HG02884 (cell line): ENCODE data around the gene OR51D1.
A peak's percentile ranks its signal among the peaks of the same experiment; 100 is the strongest.

Source experiments
- ATAC-seq: cut with Tn5 transposase; IDR thresholded peaks from one replicate; pipeline ENCODE4 v1.9.1; 2021; ENCODE audit warnings: mild to moderate bottlenecking, moderate library complexity; ENCODE audit not compliant: unreplicated experiment

Gene OR51D1, protein sequence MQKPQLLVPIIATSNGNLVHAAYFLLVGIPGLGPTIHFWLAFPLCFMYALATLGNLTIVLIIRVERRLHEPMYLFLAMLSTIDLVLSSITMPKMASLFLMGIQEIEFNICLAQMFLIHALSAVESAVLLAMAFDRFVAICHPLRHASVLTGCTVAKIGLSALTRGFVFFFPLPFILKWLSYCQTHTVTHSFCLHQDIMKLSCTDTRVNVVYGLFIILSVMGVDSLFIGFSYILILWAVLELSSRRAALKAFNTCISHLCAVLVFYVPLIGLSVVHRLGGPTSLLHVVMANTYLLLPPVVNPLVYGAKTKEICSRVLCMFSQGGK

DNA sequence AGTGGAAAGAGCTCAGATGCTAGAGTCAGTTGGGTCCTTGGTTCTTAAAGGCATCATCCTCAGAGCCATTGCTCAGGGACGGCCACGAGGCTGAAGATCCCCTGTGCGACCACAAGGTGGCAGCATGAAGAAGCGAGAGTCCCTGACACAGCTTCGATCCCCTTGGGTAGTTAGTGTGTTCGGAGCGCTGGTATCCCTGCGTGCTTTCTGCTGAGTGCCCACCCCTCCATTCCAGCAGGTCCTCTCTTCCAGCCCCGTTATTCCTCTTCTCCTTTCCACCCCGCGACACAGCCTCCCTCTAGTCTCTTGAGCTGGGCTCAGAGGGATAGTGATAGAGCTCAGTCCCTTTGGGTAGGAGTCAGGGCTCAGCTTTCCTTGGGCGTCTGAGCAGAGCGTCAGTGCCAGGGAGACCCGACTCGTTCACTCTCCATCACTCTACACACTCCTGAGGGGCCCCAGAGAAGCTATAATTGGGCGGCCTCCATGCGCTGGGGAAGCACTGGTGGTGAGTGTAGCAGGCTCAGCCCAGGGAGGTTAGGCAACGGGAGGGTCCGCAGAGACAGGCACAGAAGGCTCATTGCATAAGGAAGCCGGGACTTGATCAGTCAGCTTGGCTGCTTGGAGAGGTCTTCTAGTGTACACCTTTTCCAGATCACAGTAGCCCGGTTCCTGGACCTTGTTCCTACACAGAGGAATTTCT is at the start of gene OR51D1:
OR51D1 (plus strand) TSS at position 516 of the 700 bp plus-strand sequence. CDS start 2,314 bp downstream, outside the sequence.
- ATAC-seq: peak; percentile 96

DNA sequence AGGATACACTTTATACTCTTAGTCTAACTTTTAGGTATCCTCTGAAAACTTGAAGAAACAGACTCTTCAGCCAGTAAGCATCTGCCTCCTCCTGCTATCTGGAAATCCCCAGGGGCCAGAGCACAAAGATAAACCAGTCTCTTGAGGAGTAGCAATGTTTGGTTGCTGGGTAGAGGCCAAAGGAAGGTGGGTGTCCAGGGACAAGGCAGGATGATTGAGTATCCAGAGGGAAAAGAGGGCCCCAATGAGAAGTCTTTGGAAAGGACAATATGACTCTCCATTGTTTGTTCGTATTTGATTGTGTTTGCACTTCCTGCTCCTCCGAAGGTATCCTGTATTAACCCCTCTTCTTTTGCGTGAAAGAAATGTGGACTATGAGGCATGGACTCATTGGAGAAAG is 48.3 kb upstream of the OR51D1 start:
- no peak for ATAC-seq

DNA sequence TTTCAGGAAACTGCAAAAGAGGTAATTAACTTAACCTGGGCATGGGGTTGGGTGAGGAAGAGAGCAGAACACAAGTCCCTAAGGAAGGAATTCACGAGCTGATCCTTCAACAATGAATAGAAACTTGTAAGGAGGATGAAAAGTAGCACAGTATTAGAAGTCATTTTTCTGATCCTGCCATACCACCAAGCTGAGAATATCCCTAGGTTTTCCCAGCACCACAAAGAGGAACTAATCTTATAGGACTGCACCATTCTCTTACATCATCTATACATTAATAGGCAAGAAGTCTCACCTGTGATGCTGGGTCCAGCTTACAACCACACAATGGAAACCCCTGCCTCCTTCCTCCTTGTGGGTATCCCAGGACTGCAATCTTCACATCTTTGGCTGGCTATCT is 43.5 kb upstream of the OR51D1 start, which contains the start of gene OR52I1:
OR52I1 (plus strand) TSS at position 301 of the 400 bp plus-strand sequence; CDS start at position 301, 0 bp downstream.
- no peak for ATAC-seq

DNA sequence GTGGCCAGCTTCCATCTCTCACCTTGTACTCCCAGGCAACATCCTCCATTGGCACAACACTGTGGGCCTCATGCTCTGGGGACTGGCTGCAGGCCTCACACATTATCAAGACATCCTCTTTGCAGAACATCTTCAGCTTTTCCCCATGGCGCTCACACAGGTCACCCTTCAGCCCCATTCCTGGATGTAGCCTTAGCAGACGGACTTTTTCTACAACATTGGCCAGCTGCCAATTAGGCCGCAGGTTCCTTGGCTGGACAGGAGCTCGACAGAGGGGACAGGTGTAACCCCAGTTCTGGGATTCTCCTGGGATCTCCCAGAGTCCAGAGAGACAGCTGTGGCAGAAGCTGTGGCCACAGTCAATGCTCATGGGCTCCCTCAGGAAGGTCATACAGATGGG is 32.2 kb upstream of the OR51D1 start:
- ATAC-seq: no peak

DNA sequence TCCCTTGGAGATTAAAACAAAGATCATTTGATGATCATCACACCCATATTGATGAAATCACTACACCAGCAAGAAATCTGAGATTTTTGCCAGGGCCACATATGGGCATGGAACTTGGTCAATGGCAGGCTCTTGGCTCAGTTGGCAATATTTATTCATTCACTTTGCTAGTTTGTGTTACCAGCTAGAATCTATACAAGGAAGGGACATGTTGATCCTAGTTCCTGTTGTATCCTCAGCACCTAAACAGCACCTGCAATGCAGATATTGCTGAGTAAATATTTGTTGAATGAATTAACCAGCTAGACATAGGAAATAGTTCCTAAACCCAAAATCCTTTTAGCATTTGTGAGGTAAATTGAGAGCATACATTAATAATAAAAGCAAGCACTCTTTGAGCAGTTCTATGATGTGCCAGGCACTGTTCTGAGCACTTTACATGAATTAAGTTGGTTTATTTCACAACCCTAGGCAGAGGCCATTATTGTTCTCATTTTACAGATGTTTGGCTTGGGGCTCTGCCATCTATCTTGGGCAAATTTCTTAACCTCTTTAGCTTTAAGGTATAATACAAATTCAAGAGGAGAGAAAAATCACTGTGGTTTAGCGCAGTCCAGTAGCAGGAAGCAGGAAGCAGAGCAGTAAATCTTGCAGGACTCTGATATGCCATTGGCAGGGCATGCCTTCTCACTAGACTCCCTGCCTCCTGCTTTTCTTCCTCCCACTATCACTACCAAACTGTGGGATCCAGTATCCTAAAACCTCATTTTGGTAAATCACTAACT is 30.9 kb upstream of the OR51D1 start:
- no peak for ATAC-seq

DNA sequence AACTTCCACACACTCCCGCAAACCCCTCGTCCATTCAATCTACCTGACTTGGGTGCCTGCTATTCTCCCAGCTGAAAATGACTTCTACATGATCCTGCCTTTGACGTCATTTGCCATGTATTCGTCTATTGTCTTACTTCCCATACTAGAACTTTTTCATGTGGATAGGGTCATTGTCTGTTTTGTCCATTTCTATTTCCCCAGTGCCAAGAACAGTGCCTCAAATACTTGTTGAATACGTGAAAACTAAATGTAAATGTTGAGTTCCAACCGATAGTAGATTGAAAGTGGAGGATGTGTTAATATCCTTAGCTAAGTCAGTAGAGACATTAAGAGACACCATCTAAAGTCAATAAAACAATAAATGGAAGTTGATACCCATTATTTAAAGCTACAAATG is 30.2 kb upstream of the OR51D1 start:
- no peak for ATAC-seq

DNA sequence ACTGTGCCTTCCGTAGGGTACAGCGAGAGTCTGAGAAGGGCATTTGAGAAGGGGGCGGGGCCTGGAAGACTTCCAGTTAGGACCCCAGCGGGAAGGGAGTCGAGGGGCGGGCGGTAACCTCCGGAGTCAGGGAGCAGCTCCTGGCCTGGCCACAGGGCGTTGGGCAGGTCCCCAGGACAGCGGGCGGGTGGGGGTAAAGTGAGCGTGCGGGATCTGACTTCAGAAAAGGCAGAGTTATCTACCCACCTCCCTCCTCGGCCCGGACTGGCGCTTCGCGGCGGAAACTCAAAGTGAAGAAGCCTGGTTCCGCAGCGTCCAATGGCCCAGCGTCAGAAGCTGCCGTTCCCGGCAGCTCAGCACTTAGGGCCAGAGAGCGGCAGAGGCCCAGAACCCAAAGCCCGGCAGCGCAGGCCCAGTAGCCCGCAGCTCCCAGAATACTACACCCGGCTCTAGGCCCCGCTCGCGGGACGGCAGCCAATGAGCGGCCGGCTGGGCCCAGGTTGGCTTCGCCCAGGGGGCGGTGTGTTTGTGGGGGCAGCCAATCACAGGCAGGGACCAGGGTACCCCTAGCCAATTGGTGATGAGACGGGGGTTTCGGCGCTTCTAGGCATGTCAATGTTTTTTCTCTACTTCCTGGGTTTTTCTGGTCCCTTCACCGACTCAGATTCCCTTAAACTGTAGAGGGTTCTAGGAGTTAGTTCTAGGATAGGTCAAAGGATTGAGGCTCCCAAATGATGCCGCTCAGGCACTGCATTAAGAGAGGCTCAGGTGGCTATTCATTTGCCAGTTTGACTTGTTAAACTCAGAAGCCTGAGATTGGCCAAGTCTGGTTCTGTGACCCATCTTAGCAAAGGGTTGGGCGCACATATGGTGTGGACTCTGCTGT is 29.3 kb upstream of the OR51D1 start, which contains the start of gene TRIM68:
TRIM68 (minus strand) TSS at position 451 of the 886 bp plus-strand sequence. CDS start 2,727 bp downstream, outside the sequence.
- peak; percentile 100 for ATAC-seq

DNA sequence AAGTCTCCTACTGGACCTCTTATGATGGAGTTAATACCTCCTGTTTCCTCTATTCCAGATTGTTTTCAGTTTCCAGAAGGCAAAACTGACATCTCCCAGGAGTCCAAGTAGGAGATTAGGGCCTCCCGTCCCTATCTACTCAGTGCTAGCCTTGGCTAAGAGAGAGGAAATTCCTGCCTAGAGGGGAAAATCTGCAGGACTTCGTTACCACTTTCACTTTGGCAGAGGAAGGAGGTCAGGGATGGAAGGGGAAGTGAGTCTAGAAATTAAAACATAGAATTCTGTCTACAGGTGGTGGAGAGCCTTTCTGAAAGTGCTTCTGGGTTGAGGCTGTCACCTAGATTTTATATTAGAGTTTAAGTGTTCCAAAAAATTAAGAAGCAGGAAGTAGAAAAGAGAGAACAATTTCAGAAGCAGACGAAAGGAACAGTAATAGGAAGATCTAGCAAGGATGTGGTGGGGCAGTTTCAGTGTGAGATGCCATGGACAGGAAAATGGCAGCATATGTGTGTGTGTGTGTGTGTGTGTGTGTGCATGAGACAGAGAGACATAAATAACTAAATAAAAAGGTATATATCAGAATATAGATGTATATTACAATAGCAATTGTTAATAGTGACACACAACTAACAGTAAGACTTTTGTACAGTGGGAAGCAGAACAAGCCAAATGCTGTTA is 26.9 kb upstream of the OR51D1 start:
- no peak for ATAC-seq

DNA sequence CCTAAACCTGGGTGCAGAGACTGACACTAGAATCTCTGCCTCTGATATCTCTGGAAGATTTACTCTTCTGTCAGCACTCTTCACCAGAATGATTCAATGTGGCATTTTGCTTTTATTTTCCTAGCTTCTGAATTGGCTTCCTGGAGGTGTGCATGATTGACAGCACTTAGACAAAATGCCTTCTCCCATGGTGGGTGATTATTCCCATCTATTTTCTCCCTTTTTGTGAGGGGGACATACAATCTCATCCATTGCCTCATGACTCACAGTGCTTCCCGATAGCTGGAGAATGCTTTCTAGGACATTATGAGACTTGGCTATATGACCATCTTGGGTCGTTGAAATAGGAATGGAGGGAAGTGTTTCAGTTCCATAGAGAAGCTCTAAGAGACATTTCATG is 25.3 kb upstream of the OR51D1 start:
- ATAC-seq: no peak

DNA sequence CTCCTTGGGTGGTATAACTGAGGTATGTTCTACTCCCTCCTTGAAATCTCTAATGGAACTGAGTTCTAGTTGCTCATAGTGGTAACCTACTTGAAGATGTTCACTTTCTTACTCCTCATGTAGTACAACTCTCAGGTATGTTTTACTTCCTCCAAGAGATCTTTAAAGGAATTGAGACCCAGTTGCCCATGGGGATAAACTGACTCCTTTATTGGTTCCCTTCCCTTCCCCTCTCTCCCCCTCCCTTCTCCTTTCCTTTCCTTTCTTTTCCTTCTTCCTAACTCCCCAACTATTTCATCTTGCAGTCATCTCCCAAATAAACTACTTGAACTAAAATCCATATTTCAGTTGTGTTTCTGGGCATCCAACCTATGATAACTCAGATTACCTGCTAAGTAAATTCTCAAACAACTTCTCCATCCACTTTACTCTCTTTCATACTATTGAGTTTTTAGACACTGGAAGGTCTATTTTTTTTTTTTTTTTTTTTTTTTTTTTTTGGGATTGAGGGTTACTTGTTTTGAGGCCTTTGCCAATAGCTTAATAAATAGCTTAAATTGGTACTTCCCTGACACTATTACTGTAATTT is 21.3 kb upstream of the OR51D1 start:
- ATAC-seq: no peak

DNA sequence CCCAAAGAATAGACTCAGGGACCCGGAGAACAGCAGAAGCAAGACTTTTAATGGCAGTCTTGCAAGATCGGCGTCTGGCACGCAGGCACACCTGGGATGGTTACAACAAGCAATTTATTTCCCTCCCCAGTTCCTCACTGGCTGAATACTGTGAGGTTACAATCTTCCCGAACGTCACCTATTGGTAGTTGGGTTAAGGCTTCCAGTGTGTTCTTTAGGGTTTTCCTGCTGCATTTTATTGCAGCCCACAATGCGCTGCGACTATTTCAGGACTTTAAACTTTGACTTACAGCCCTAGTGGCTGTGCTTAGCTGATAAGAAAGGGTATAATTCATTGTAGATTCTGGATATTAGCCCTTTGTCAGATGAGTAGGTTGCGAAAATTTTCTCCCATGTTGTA is 17.8 kb upstream of the OR51D1 start:
- ATAC-seq: no peak

DNA sequence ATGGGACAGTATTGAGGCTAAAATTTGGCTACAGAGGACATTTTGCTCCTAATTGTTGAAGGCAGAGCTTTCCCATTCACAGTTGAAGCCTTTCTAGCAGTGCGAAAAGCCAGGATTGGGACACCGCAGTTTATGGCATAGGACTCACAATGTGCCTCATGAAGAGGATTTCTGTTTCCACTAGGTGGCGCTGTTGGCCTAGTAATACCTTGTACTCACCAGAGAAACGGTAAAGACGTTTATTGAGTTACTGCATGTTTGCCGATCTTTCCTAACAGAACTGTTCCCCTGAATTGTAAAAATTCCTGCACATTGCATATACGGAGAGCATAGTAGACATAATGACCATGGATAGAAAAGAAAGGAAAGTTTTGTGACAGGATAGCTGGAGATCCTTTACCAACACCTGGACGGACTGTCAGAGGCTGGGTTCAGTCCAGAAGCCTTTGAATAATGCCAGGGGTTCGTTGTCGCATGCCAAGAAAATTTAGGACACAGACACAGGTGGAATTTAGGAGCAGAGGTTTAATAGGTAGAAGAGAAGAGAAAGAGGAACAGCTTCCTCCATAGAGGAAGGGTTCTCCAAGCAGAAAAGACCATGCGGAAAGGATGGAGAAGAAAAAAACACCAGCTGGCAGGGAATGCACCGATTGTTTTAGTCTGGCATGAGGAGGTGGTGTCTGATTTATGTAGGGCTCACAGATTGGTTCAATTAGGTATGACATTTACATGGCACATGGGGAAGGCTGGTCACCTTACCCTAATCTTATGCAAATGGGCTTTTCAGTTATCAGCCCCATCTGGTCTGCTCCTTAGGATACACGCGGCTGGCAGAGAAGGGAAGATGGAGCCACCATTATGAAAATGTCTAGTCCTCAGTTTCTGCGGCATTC is 10.8 kb upstream of the OR51D1 start:
- peak; percentile 54 for ATAC-seq

DNA sequence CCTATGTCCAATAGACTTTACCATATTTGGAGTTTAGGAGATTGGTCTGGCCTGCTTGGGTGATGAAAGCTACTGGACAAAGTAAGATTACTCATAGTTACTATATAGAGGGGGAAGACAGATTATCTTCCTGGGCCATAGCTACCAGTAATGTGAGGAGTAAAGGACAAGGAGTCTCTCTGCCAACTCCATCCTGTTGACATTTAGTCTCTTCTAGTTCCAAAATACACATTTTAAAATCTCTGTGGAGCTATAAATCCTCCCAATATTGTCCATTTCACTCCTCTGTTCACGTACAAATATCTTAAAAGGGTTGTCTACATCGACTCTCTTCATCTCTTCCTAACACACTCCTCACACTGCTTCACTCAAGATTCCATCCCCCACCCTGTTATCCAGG is 1.1 kb upstream of the OR51D1 start:
- ATAC-seq: no peak

DNA sequence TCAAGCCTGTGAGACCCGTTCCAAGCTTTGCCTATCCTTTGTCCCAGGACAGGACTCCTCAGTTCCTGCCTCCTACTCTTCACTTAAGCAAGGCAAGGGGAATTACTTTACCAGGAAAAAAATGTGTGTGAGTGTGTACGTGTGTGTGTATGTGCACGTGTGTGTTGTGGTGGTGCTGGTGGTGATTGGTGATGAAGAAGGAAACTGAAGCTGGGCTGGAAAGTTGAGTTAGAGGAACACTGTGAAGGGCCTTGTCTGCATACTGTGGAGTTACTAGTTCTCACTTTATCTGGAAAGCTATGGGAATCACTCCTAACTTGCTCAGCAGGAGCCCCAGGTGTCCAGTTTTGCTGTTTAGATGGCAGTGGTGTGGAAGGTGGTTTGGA is 378 bp downstream of the OR51D1 start:
- no peak for ATAC-seq

DNA sequence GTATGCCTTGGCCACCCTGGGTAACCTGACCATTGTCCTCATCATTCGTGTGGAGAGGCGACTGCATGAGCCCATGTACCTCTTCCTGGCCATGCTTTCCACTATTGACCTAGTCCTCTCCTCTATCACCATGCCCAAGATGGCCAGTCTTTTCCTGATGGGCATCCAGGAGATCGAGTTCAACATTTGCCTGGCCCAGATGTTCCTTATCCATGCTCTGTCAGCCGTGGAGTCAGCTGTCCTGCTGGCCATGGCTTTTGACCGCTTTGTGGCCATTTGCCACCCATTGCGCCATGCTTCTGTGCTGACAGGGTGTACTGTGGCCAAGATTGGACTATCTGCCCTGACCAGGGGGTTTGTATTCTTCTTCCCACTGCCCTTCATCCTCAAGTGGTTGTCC is 2.7 kb downstream of the OR51D1 start:
- ATAC-seq: no peak

DNA sequence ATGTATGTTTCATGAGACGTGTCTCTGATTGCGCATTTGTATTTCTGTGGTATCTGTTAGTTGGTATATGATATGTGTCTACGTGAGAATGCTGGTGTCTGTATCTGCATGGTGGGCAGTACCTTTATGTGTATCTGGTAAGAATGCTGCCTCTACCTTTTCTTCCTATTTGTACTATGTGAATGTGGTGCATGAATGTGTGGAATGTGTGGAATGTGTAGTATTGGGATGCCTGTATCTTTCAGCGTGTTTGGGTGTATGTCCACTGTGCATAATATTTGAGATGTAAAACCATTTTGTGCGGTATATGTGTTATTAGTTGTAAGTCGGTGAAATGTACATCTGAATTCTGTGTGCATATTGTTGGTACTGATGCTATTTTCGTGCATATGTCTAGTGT is 4.2 kb downstream of the OR51D1 start:
- ATAC-seq: no peak

DNA sequence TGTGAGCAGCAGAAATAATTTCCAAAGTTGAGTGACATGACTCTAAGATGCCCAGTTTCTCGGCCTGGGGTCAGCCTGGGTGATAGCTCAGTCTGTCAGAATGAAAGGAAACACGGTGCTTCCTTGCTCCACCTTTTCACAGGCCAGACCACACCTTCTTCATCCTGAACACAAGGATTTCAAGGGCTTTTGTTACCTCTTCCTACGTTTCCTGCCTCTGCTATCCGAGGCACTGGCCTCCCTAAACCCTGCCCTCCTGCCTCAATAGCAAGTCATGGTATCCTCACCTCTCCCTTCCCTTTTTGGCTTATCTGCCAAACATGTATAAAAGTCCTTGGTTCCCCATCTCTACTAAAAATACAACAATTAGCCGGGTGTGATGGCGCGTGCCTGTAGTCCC is 4.8 kb downstream of the OR51D1 start:
- no peak for ATAC-seq

DNA sequence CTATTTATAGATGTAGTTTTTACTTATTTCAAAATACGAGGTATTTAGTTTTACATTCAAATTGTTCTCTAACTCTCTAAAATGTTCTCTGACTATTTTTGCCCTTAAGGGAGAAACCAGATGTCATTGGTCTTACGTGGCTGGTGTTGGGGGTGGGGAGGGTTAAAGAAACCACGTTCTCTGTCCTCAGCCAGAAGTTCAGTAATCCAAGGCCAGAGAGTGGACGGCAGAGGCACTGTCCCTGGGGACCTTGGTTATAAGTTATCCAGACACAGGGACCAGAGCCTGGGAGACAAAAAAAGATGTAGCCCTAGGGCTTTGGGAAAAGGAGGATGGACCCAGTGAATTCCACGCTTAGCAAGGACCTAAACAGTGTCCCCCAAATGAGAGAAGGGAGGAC is 5.8 kb downstream of the OR51D1 start:
- ATAC-seq: no peak

DNA sequence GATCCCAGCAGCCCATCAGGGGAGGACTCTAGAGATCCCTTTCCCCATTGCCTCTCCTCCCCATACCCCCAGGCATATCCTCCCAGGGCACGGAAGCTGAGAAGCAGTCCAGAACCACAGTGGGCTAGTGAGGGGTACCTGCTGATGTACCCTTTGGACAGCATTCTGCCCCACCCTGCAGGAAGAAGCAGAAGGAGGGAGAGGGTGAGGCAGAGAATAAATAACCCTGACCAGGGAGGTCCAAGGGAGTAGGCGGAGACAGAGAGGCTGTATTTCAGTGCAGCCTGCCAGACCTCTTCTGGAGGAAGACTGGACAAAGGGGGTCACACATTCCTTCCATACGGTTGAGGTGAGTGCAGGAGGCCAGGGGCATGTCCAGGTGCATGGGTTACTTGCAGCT is 6.4 kb downstream of the OR51D1 start, which contains the start of gene OR51E1:
OR51E1 (plus strand) TSS at position 301 of the 400 bp plus-strand sequence. CDS start 8,545 bp downstream, outside the sequence.
- no peak for ATAC-seq
